AG10803 (cell line): ENCODE results near the gene CRIP1.

Experiments used
- DNase-seq: peaks from one replicate; pipeline ENCODE4 v3.0.0; 2010; ENCODE audit warnings: low read depth
- H3K4me3 ChIP-seq: 2 replicates; pipeline ENCODE4 v1.5.1; 2011; ENCODE audit warnings: mild to moderate bottlenecking, low read length, control low read depth
- CTCF ChIP-seq: conservative IDR thresholded peaks from 2 replicates; pipeline ENCODE4 v1.5.1; 2011; ENCODE audit warnings: mild to moderate bottlenecking, low read length, control low read depth, inconsistent platforms

Gene CRIP1

GRCh38 chr14:105460116-105460515, 26.6 kb upstream of the CRIP1 start:
- no peak for DNase-seq
- H3K4me3 ChIP-seq, result no peak overlapping the region
- TF ChIP-seq CTCF, result no peak

GRCh38 chr14:105460616-105461015, 26.1 kb upstream of the CRIP1 start:
- no peak overlapping the region for H3K4me3 ChIP-seq
- DNase-seq, result no peak
- no peak for TF ChIP-seq CTCF

- H3K4me3 ChIP-seq, result no peak overlapping the region
- DNase-seq, result no peak
Measured at GRCh38 chr14:105461903-105462302, 24.8 kb upstream of the CRIP1 start.

GRCh38 chr14:105464501-105464900, 22.2 kb upstream of the CRIP1 start:
- no peak for TF ChIP-seq CTCF
- no peak overlapping the region for H3K4me3 ChIP-seq
- no peak for DNase-seq

More at GRCh38 chr14:105461903-105462302, 24.8 kb upstream of the CRIP1 start:
- no peak for TF ChIP-seq CTCF

GRCh38 chr14:105465209-105466031, 21.3 kb upstream of the CRIP1 start:
- TF ChIP-seq CTCF, result no peak
- DNase-seq, result no peak
- H3K4me3 ChIP-seq, result no peak overlapping the region

- no peak for DNase-seq
- no peak for TF ChIP-seq CTCF
- no peak overlapping the region for H3K4me3 ChIP-seq
Measured at GRCh38 chr14:105466531-105467248, 20.0 kb upstream of the CRIP1 start.
